ENCODE results near the gene HLA-DOB. TPM values are rescaled to one million over a fixed set of nuclear protein-coding genes. Genes with fewer than 3 reads are reported as not detected.

Gene HLA-DOB
- total and polyA plus RNA-seq, 2 of the 13 experiments (the other 11 are each of a cell fraction or from before 2014, with no cell fraction given) = not detected

DNA sequence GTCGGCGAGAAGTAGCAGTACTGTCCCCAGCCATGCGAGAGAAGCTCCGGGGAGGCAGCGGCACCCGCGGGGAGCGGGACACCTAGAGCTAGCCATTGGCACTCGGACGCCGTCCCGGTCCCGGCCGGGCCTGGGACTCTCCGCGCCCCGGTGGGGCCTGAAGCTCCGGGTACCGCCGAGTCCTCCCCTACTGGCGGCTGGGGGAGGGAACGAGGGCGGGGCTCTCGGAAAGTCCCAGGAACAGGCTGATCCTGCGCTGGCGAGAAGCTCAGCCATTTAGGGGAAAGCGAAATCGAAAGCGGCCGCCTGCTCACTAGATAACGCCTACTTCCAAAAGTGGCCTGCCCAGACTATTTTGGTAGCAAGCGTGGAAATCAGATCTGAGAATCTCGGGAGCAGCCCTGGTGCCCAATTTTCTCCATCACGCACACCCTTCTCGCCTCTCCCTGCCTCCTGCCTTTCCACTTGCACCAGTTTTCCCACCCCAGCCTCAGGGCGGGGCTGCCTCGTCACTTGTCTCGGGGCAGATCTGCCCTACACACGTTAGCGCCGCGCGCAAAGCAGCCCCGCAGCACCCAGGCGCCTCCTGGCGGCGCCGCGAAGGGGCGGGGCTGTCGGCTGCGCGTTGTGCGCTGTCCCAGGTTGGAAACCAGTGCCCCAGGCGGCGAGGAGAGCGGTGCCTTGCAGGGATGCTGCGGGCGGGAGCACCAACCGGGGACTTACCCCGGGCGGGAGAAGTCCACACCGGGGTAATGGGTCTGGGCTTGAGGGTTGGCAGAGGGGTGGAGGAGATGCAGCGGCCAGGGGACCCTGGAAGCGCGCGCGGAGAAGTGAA lies 37.0 kb upstream of the HLA-DOB start, which contains the start of the genes PSMB9 and TAP1 (continued):
- TF ChIP-seq, protein P1, sequence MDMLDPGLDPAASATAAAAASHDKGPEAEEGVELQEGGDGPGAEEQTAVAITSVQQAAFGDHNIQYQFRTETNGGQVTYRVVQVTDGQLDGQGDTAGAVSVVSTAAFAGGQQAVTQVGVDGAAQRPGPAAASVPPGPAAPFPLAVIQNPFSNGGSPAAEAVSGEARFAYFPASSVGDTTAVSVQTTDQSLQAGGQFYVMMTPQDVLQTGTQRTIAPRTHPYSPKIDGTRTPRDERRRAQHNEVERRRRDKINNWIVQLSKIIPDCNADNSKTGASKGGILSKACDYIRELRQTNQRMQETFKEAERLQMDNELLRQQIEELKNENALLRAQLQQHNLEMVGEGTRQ (IDR thresholded peaks at IDR 0.05; ENCODE audit: low read depth, low read length) = no peak
- TF ChIP-seq, protein P1 (CRISPR knock-in tag; IDR thresholded peaks at IDR 0.05; ENCODE audit: borderline replicate concordance) = 0 out of 2 replicates have a peak, but pooled peaks have one; percentile 33
- TF ChIP-seq, protein P2, sequence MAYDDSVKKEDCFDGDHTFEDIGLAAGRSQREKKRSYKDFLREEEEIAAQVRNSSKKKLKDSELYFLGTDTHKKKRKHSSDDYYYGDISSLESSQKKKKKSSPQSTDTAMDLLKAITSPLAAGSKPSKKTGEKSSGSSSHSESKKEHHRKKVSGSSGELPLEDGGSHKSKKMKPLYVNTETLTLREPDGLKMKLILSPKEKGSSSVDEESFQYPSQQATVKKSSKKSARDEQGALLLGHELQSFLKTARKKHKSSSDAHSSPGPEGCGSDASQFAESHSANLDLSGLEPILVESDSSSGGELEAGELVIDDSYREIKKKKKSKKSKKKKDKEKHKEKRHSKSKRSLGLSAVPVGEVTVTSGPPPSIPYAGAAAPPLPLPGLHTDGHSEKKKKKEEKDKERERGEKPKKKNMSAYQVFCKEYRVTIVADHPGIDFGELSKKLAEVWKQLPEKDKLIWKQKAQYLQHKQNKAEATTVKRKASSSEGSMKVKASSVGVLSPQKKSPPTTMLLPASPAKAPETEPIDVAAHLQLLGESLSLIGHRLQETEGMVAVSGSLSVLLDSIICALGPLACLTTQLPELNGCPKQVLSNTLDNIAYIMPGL (CRISPR knock-in tag; IDR thresholded peaks at IDR 0.05; ENCODE audit: borderline replicate concordance in 1 of 2, low read depth in 1 of 2) = peak; percentile 94 to 98
- TF ChIP-seq ZNF841 (CRISPR knock-in tag; IDR thresholded peaks at IDR 0.05; ENCODE audit: borderline replicate concordance) = no peak
- 0 out of 2 replicates have a peak, but pooled peaks have one; percentile 25 for TF ChIP-seq ZNF296 (CRISPR knock-in tag; conservative IDR thresholded peaks at IDR 0.05)
- TF ChIP-seq, protein P3, sequence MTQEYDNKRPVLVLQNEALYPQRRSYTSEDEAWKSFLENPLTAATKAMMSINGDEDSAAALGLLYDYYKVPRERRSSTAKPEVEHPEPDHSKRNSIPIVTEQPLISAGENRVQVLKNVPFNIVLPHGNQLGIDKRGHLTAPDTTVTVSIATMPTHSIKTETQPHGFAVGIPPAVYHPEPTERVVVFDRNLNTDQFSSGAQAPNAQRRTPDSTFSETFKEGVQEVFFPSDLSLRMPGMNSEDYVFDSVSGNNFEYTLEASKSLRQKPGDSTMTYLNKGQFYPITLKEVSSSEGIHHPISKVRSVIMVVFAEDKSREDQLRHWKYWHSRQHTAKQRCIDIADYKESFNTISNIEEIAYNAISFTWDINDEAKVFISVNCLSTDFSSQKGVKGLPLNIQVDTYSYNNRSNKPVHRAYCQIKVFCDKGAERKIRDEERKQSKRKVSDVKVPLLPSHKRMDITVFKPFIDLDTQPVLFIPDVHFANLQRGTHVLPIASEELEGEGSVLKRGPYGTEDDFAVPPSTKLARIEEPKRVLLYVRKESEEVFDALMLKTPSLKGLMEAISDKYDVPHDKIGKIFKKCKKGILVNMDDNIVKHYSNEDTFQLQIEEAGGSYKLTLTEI (CRISPR knock-in tag; conservative IDR thresholded peaks at IDR 0.05) = no peak
- TF ChIP-seq ESRRA (CRISPR knock-in tag; IDR thresholded peaks at IDR 0.05; ENCODE audit: low read depth) = no peak; the same call in 1 of the 2 replicates
- TF ChIP-seq ZNF501 (CRISPR knock-in tag; IDR thresholded peaks at IDR 0.05) = peak; percentile 90
- no peak for TF ChIP-seq NR2F1 (CRISPR knock-in tag; IDR thresholded peaks at IDR 0.05)
- no peak for TF ChIP-seq ZNF775 (CRISPR knock-in tag; IDR thresholded peaks at IDR 0.05; ENCODE audit: borderline replicate concordance)
- peak; percentile 7; the same call in 1 of the 2 replicates for TF ChIP-seq ZNF768 (CRISPR knock-in tag; IDR thresholded peaks at IDR 0.05)
- TF ChIP-seq, protein P4, sequence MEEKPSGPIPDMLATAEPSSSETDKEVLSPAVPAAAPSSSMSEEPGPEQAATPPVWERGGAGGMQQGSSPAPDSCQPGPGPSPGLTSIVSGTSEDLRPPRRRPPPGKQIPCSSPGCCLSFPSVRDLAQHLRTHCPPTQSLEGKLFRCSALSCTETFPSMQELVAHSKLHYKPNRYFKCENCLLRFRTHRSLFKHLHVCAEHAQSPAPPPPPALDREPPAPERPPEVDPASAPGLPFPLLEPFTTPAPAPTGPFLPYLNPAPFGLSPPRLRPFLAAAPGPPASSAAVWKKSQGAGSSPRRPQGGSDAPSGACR (CRISPR knock-in tag; IDR thresholded peaks at IDR 0.05) = 0 out of 2 replicates have a peak, but pooled peaks have one; percentile 53
- TF ChIP-seq ZNF34 (CRISPR knock-in tag; IDR thresholded peaks at IDR 0.05; ENCODE audit: borderline replicate concordance) = 0 out of 2 replicates have a peak, but pooled peaks have one; percentile 46
- TF ChIP-seq ZNF292 (CRISPR knock-in tag; IDR thresholded peaks at IDR 0.05; ENCODE audit: borderline replicate concordance, low read depth) = no peak
- peak; percentile 67; the same call in 1 of the 2 replicates for TF ChIP-seq ELF4 (CRISPR knock-in tag; IDR thresholded peaks at IDR 0.05; ENCODE audit: borderline replicate concordance)
- peak; percentile 85; the same call in 1 of the 2 replicates for TF ChIP-seq ZNF772 (CRISPR knock-in tag; IDR thresholded peaks at IDR 0.05)
- TF ChIP-seq EZH2 (conservative IDR thresholded peaks at IDR 0.05; ENCODE audit: low read depth, low read length) = no peak

All from HepG2 (cell line).